GM19438 (cell line): Measurements from ENCODE around the gene KCNAB2.

ENCODE experiments used
- ATAC-seq: cut with Tn5 transposase; IDR thresholded peaks from one replicate; pipeline ENCODE4 v1.9.1; 2021; ENCODE audit warnings: low read depth; ENCODE audit not compliant: unreplicated experiment

Gene KCNAB2

GRCh38 chr1:6106321-6106731, 60.6 kb downstream of the KCNAB2 start:
- no peak for ATAC-seq

- ATAC-seq: no peak
Observed at GRCh38 chr1:6106977-6107376, 61.3 kb downstream of the KCNAB2 start.

GRCh38 chr1:6107409-6108356, 62.0 kb downstream of the KCNAB2 start:
- ATAC-seq: no peak

GRCh38 chr1:6108476-6108875, 62.8 kb downstream of the KCNAB2 start:
- ATAC-seq: no peak

- ATAC-seq: no peak
Observed at GRCh38 chr1:6108937-6109614, 63.4 kb downstream of the KCNAB2 start.

GRCh38 chr1:6109688-6110087, 64.0 kb downstream of the KCNAB2 start:
- ATAC-seq: no peak

- ATAC-seq: no peak
Observed at GRCh38 chr1:6110326-6110725, 64.6 kb downstream of the KCNAB2 start.

- no peak for ATAC-seq
Observed at GRCh38 chr1:6111571-6111970, 65.9 kb downstream of the KCNAB2 start.

GRCh38 chr1:6111991-6112689, 66.5 kb downstream of the KCNAB2 start:
- ATAC-seq: no peak

GRCh38 chr1:6112690-6113005, 67.0 kb downstream of the KCNAB2 start:
- no peak for ATAC-seq

- no peak for ATAC-seq
Observed at GRCh38 chr1:6113116-6113515, 67.4 kb downstream of the KCNAB2 start.

- ATAC-seq: no peak
Observed at GRCh38 chr1:6113745-6114144, 68.1 kb downstream of the KCNAB2 start.

GRCh38 chr1:6116137-6116536, 70.4 kb downstream of the KCNAB2 start:
- ATAC-seq: no peak

GRCh38 chr1:6117064-6117463, 71.4 kb downstream of the KCNAB2 start:
- no peak for ATAC-seq

- ATAC-seq: no peak
Observed at GRCh38 chr1:6117624-6118023, 71.9 kb downstream of the KCNAB2 start.

GRCh38 chr1:6118415-6118814, 72.7 kb downstream of the KCNAB2 start:
- no peak for ATAC-seq

GRCh38 chr1:6121021-6121421, 75.3 kb downstream of the KCNAB2 start:
- ATAC-seq: no peak

GRCh38 chr1:6121651-6122370, 76.1 kb downstream of the KCNAB2 start:
- ATAC-seq: no peak

GRCh38 chr1:6123083-6123482, 77.4 kb downstream of the KCNAB2 start:
- ATAC-seq: no peak

- no peak for ATAC-seq
Observed at GRCh38 chr1:6123816-6124215, 78.1 kb downstream of the KCNAB2 start.

- ATAC-seq: no peak
Observed at GRCh38 chr1:6124341-6124740, 78.7 kb downstream of the KCNAB2 start.
